BE2C (cell line): ENCODE measurements around the gene SLC7A5. TPM values are rescaled to one million over a fixed set of nuclear protein-coding genes. Genes with fewer than 3 reads are reported as not detected.
"Not testable (repeated sequence)": the region's sequence is repeated elsewhere in the genome, so short reads cannot be mapped to it uniquely, and the experiment has no call there.

Experiments
- DNase-seq: peaks from one replicate; pipeline ENCODE4 v3.0.0-alpha.2; 2020
- H3K27me3 ChIP-seq: fragments of 250-450 bp; sonication (Bioruptor Pico); 2 replicates; pipeline ENCODE4 v1.5.1; 2020; ENCODE audit warnings: mild to moderate bottlenecking
- H3K36me3 ChIP-seq: fragments of 250-450 bp; sonication (Bioruptor Pico); 2 replicates; pipeline ENCODE4 v1.5.1; 2020; ENCODE audit warnings: mild to moderate bottlenecking
- H3K4me1 ChIP-seq: fragments of 250-450 bp; sonication (Bioruptor Pico); 2 replicates; pipeline ENCODE4 v1.5.1; 2020
- H3K4me3 ChIP-seq: 2 replicates; pipeline ENCODE4 v1.5.1; 2011; ENCODE audit warnings: low read depth, low read length
- H3K9me3 ChIP-seq: fragments of 250-450 bp; sonication (Bioruptor Pico); 2 replicates; pipeline ENCODE4 v1.5.1; 2020
- CTCF ChIP-seq: IDR thresholded peaks from 2 replicates; pipeline ENCODE4 v1.5.1; 2012; ENCODE audit warnings: mild to moderate bottlenecking, low read depth, low read length
- polyA plus RNA-seq: library from polyadenylated mRNA; unstranded; fragments of >200 nt; gene quantifications from one replicate; pipeline ENCODE4 v1.2.1, GENCODE V29; 2012; ENCODE audit warnings: low read depth, missing spikeins; ENCODE audit not compliant: insufficient read length, insufficient read depth

The SLC7A5 gene
- polyA plus RNA-seq, result 258 TPM

GRCh38 chr16:87869061-87869878, at the start of gene SLC7A5:
SLC7A5 (minus strand) TSS chr16:87869507; CDS start chr16:87869422, 85 bp downstream.
- H3K27me3 ChIP-seq, H3K9me3 ChIP-seq, H3K4me1 ChIP-seq, H3K36me3 ChIP-seq: not testable (repeated sequence)
- peak; percentile 95 for DNase-seq
- peak within 1 kb of the TSS; percentile 90 for H3K4me3 ChIP-seq

GRCh38 chr16:87918338-87918737, 49.0 kb upstream of the SLC7A5 start:
- DNase-seq, result no peak
- TF ChIP-seq CTCF, result no peak
- Histone ChIP-seq H3K27me3 (no peaks in the 10 kb centered on the region), H3K36me3 (no peaks in the 10 kb centered on the region), H3K4me1 (peaks cover 3% of the 10 kb centered on the region; the same call in 1 of the 2 replicates), H3K4me3 (no peak overlapping the region), H3K9me3 (no peaks in the 10 kb centered on the region)

- no peak for TF ChIP-seq CTCF
- Histone ChIP-seq H3K4me3 (no peak overlapping the region), H3K36me3 (no peaks in the 10 kb centered on the region), H3K27me3 (no peaks in the 10 kb centered on the region), H3K9me3 (no peaks in the 10 kb centered on the region), H3K4me1 (peaks cover 3% of the 10 kb centered on the region; the same call in 1 of the 2 replicates)
- DNase-seq, result no peak
These were observed 48.2 kb upstream of the SLC7A5 start for GRCh38 chr16:87917503-87917902.

- Histone ChIP-seq H3K9me3 (no peaks in the 10 kb centered on the region), H3K27me3 (no peaks in the 10 kb centered on the region), H3K4me1 (peaks cover 5% of the 10 kb centered on the region), H3K4me3 (no peak overlapping the region), H3K36me3 (no peaks in the 10 kb centered on the region)
- no peak for TF ChIP-seq CTCF
- no peak for DNase-seq
These were observed 45.5 kb upstream of the SLC7A5 start for GRCh38 chr16:87914812-87915211.

GRCh38 chr16:87914021-87914725, 44.9 kb upstream of the SLC7A5 start:
- not testable (repeated sequence) for H3K9me3 ChIP-seq, DNase-seq, H3K27me3 ChIP-seq, H3K4me3 ChIP-seq, H3K4me1 ChIP-seq, H3K36me3 ChIP-seq

- not testable (repeated sequence) for H3K27me3 ChIP-seq, H3K9me3 ChIP-seq, DNase-seq, H3K36me3 ChIP-seq, H3K4me3 ChIP-seq, H3K4me1 ChIP-seq
These were observed 43.4 kb upstream of the SLC7A5 start for GRCh38 chr16:87912691-87913090.

GRCh38 chr16:87911106-87911763, 41.9 kb upstream of the SLC7A5 start:
- DNase-seq, result peak; percentile 84
- not testable (repeated sequence) for H3K4me1 ChIP-seq, H3K36me3 ChIP-seq, H3K27me3 ChIP-seq, H3K9me3 ChIP-seq
- H3K4me3 ChIP-seq, result peak overlapping the region; percentile 23
